ENCODE data around the gene GPR15LG.
"Not testable (repeated sequence)": the region's sequence is repeated elsewhere in the genome, so short reads cannot be mapped to it uniquely, and the experiment has no call there.

Gene GPR15LG

DNA sequence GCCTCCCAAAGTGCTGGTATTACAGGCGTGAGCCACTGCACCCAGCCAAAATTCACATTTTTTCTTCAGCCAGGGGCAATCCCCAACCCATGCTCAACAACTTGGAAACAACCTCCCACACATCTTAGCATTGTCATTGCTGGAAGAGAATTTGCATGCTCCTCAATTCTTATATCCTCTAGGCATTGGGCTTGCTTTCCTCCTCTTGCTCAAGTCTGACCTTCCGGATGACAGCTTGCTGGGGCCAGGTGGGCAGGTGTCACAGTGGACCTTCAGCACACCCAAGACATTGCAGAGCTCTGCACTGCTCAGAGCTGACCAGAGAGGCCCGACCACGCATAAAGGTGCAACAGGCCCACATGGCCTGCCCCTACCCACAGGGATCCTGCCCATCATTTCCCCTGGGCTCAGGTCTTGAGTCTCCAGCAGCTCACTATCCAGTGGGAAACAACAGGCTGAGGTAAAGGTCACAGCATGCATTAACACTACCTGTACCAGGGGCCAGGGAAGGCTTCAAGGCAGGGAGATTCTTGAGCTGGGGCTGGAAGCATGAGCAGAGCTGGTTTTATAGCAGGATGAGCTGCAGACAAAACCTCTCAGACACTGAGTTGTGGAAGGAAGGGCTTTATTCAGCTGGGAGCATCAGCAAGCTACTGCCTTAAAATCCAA lies 6.8 kb upstream of the GPR15LG start:
- DNase-seq (ENCODE audit: low spot score), result no peak
- TF ChIP-seq, protein P1, sequence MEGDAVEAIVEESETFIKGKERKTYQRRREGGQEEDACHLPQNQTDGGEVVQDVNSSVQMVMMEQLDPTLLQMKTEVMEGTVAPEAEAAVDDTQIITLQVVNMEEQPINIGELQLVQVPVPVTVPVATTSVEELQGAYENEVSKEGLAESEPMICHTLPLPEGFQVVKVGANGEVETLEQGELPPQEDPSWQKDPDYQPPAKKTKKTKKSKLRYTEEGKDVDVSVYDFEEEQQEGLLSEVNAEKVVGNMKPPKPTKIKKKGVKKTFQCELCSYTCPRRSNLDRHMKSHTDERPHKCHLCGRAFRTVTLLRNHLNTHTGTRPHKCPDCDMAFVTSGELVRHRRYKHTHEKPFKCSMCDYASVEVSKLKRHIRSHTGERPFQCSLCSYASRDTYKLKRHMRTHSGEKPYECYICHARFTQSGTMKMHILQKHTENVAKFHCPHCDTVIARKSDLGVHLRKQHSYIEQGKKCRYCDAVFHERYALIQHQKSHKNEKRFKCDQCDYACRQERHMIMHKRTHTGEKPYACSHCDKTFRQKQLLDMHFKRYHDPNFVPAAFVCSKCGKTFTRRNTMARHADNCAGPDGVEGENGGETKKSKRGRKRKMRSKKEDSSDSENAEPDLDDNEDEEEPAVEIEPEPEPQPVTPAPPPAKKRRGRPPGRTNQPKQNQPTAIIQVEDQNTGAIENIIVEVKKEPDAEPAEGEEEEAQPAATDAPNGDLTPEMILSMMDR (IDR thresholded peaks at IDR 0.05; ENCODE audit: extremely low read depth, missing control alignments), result no peak

DNA sequence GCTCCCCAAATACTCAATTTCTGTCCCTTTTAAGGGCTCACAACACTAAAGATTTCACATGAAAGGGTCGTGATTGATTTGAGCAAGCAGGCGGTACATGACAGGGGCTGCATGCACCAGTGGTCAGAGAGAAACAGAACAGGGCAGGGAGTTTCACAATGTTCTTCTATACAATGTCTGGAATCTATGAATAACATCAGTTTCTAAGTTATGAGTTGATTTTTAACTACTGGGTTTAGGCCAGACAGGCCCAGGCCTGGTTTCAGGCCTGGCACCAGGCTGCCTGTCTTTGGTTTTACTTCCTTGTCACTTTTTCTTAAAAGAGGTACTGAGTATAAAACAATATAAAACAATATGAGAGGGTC lies 6.3 kb upstream of the GPR15LG start:
- not testable (repeated sequence) for DNase-seq (ENCODE audit: low spot score)

DNA sequence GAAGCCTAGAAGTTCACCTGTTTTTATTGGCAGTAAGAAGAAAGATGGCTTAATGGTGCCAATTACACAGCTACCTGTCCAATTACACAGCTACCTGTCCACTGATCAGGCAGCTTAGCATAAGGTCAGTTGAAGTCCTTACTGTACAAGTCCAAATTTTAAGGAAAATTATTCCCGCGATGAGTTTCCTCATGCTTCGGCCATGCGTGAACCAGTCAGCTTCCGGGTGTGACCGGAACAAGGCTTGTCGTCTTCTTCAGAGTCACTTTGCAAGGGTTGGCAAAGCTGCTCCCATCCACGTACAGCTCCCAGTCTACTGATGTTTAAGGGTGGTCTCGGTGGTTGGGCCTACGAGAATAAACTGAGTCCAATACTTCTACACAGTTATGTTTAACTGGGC lies 5.2 kb upstream of the GPR15LG start:
- DNase-seq (ENCODE audit: low spot score), result not testable (repeated sequence)

DNA sequence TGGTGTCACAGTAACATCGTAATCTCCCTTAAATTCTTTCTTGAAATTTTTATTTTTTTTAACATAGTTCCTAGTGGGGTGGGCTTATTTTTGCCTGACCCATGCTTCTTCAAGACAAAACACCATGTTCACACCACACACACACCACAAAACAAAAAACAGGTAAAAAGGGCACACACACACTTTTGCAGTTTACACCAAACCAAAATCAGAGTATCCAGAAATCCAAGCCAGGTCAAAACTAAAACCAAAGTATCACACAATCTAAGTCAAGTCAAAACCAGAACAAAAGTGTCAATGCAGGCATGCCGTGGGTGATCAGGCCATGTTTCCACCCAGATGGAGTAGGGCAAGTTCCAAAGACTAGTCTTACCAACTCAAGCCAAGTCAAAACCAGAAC lies 2.4 kb upstream of the GPR15LG start:
- DNase-seq (ENCODE audit: low spot score), result not testable (repeated sequence)

DNA sequence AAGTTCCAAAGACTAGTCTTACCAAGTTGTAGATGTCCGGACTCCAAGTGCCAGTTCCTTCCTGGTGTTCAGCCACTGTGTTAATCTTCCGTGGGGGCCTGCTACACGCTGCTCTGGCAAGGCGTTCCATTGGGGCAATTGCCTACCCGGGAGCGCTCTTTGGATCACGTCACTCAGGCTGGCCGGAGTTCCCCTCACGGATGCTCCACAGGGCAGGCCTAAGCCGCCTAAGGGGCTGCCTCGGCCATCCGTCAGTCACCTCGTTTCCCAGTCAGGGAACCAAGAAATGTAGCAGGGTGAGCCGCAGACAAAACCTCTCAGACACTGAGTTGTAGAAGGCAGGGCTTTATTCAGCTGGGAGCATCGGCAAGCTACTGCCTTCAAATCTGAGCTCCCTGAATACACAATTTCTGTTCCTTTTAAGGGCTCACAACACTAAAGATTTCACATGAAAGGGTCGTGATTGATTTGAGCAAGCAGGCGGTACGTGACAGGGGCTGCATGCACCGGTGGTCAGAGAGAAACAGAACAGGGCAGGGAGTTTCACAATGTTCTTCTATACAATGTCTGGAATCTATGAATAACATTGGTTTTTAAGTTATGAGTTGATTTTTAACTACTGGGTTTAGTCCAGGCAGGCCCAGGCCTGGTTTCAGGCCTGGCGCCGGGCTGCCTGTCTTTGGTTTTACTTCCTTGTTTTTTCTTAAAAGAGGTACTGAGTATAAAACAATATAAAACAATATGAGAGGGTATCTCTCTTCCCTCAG lies 1.7 kb upstream of the GPR15LG start:
- DNase-seq (ENCODE audit: low spot score), result not testable (repeated sequence)

DNA sequence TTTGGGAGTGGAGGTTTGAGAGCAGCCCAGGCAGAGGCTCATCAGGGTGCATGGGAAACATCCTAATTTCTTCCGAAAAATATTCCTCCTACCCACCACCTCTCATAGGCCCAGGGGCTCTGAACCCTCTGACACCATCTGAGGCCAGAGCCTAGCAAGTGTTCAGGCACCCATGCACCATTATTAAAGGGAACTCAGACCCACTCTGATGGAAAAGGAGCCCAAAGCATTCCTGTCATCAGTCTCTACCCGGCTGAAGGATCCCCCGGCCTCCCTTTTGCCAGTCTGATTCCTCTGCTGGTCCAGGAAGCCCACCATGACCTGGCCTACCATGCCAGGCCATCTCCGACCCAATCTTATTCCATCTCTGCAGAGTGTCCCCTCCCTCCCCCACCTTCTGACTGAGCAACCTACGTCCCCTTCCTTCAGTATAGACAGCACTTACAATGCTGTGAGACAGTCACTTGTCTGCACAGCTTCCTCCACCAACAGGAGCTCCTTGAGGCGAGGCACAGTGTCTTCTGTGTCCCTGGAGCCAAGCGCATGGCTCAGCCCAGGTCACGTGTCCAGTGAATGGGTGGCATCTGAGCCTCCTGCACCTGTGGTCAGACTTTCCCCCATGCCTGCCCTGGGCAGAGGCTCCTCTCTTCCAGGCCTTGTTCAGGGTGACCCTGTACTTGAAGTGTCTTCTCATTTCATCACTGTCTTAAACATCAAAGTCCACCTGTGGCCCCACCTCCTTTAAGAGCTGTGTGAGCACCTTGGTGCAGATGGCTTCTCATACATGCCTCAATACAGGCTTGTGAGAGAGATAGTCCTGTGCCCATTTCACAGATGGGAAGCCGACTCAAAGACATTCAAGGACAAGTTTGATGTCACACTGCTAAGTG lies 889 bp upstream of the GPR15LG start:
- TF ChIP-seq, protein P1 (IDR thresholded peaks at IDR 0.05; ENCODE audit: extremely low read depth, missing control alignments), result no peak
- peak; percentile 15 for DNase-seq (ENCODE audit: low spot score)

DNA sequence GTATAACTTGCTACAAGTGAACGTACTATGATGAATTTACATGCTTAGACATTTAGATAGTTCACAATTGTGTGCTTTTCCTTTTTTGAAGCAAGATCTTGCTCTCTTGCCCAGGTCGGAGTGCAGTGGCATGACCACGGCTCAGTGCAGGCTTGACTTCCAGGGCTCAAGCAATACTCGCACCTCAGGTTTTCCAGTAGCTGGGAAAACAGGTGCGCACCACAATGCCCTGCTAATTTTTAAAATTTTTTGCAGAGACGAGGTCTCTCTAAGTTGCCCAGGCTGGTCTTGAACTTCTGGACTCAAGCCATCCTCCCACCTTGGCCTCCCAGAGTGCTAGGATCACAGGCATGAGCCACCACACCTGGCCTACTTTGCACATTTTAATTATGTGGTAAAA lies 1.8 kb downstream of the GPR15LG start:
- DNase-seq (ENCODE audit: low spot score), result no peak
- TF ChIP-seq, protein P1 (IDR thresholded peaks at IDR 0.05; ENCODE audit: extremely low read depth, missing control alignments), result no peak

DNA sequence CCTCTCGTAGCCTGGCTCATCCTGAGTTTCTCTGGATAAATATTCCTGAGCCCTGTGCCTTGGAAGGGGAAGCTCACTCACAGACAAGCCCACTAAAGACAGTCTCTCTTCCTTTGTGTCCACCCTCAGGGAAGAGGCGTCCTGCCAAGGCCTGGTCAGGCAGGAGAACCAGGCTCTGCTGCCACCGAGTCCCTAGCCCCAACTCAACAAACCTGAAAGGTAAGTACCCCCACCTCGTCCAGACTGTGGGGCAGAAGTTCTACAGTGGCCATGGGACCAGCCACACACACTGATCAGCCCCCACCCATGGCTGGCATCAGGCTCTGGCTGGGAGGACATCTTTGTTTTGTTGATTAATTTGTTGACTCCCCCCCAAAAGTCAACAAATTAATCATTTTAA lies 2.8 kb downstream of the GPR15LG start:
- TF ChIP-seq, protein P1 (IDR thresholded peaks at IDR 0.05; ENCODE audit: extremely low read depth, missing control alignments), result no peak
- no peak for DNase-seq (ENCODE audit: low spot score)

DNA sequence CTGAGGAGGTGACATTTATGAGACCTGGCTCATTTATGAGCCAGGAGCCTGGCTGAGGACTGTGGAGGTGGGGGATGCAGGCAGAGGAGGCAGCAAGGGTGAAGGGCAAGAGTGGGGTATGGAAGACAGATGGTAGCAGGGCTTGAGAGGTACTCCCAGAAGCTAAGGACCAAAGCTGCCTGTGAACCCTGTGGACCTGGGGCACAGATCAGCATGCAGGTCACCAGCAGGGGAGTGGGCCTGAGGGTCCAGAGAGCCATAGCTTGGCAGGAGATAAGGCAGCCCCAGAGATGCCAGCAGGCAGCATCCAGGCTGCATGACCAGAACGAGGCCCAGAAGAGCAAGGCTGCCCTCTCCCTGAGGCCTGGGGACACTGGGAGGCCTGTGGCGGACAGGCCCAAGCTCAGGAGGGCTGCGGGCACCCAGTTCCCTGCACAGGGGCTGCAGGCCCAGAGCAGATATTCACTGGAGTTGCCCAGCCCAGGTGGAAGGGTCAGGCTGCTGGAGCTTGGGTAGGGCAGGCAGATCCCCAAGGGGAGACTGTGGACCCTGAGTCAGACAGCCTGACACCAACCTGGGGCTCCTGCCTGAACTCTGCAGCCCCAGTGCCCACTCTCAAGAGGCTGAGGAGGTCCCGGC lies 3.4 kb downstream of the GPR15LG start:
- no peak for DNase-seq (ENCODE audit: low spot score)
- TF ChIP-seq, protein P1 (IDR thresholded peaks at IDR 0.05; ENCODE audit: extremely low read depth, missing control alignments), result no peak
